NCI-H2171 (cell line): ENCODE measurements around the gene RBM15.

Source experiments
- DNase-seq: peaks from one replicate; lab custom pipeline; 2025; lab: John Stamatoyannopoulos, UW

The RBM15 gene

GRCh38 chr1:110321045-110321444, 18.1 kb upstream of the RBM15 start:
- no peak for DNase-seq

GRCh38 chr1:110321846-110322245, 17.3 kb upstream of the RBM15 start:
- no peak for DNase-seq

GRCh38 chr1:110324667-110325066, 14.5 kb upstream of the RBM15 start:
- DNase-seq, result no peak

- DNase-seq, result no peak
Measured at GRCh38 chr1:110326826-110327225, 12.4 kb upstream of the RBM15 start.

GRCh38 chr1:110328274-110328673, 10.9 kb upstream of the RBM15 start:
- DNase-seq, result no peak

- no peak for DNase-seq
Measured at GRCh38 chr1:110328700-110329099, 10.5 kb upstream of the RBM15 start.

- DNase-seq, result no peak
Measured at GRCh38 chr1:110335265-110335664, 3.9 kb upstream of the RBM15 start.

GRCh38 chr1:110336300-110337039, 2.7 kb upstream of the RBM15 start:
- no peak for DNase-seq

GRCh38 chr1:110337704-110338308, 1.4 kb upstream of the RBM15 start:
- no peak for DNase-seq

- peak; percentile 92 for DNase-seq
Measured at GRCh38 chr1:110338309-110338885, 780 bp upstream of the RBM15 start.

- peak; percentile 41 for DNase-seq
Measured at GRCh38 chr1:110339407-110340206, 430 bp downstream of the RBM15 start.

- no peak for DNase-seq
Measured at GRCh38 chr1:110340207-110340468, 961 bp downstream of the RBM15 start.

GRCh38 chr1:110341146-110341871, 2.1 kb downstream of the RBM15 start:
- DNase-seq, result no peak

GRCh38 chr1:110341872-110342331, 2.7 kb downstream of the RBM15 start:
- no peak for DNase-seq

GRCh38 chr1:110343249-110343648, 4.1 kb downstream of the RBM15 start:
- no peak for DNase-seq

- no peak for DNase-seq
Measured at GRCh38 chr1:110344152-110344551, 5.0 kb downstream of the RBM15 start.

GRCh38 chr1:110345480-110345879, 6.3 kb downstream of the RBM15 start:
- DNase-seq, result no peak

- DNase-seq, result no peak
Measured at GRCh38 chr1:110346690-110347089, 7.5 kb downstream of the RBM15 start.

- no peak for DNase-seq
Measured at GRCh38 chr1:110347182-110347893, 8.2 kb downstream of the RBM15 start.

GRCh38 chr1:110348050-110348449, 8.9 kb downstream of the RBM15 start:
- no peak for DNase-seq

GRCh38 chr1:110348771-110349170, 9.6 kb downstream of the RBM15 start:
- DNase-seq, result no peak
